NOMO-1 treated with dmso at 0.1 percent for 144 hours (cell line): Measurements from ENCODE around the gene ERLEC1.
"Not testable (repeated sequence)": the region's sequence is repeated elsewhere in the genome, so short reads cannot be mapped to it uniquely, and the experiment has no call there.

ENCODE experiments used
- DNase-seq: peaks from one replicate; lab custom pipeline; 2025; ENCODE audit not compliant: unreplicated experiment; lab: John Stamatoyannopoulos, UW

The ERLEC1 gene

DNA sequence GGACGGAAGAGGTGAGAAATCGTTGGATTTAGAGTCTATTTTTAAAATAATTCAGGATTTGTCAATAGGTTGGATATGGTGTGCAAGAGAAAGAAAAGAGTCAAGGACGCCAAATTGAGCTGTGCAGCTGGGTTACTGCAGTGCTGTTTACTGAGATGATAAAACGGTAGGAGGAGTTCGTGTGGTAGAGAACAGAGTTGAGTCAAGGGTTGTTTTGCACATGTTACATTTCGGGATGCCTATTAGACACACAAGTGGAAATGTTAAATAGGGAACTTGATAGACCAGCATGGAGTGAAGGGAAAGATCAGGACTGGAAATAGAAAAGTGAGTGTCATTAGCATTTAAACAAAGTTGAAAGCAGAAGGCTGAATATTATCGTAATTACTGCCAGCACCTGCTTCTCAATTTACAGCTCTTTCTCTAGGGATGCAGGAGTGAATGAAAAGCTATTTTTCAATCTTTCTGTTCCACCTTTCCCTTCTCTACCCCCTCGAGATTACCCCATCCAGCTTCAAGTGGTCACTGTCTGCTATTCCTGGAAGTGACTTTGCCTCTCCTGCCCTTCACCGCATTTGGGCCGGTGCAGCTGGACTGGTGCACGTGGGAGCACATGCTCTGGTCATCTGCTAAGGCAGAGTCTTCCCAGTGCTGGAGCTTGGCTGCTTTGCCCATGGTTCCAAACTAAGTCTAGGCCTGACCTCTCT is 42.6 kb downstream of the ERLEC1 start:
- DNase-seq: no peak

DNA sequence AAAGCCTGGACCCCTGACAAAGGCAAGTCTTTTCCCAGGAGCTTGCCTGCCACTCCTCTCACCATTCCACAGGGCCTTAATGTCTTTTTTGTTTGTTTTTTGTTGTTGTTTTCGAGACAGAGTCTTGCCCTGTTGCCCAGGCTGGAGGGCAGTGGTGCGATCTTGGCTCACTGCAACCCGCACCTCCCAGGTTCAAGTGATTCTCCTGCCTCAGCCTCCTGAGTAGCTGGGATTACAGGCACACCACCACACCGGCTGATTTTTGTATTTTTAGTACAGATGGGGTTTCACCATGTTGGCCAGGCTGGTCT is 43.1 kb downstream of the ERLEC1 start:
- not testable (repeated sequence) for DNase-seq

DNA sequence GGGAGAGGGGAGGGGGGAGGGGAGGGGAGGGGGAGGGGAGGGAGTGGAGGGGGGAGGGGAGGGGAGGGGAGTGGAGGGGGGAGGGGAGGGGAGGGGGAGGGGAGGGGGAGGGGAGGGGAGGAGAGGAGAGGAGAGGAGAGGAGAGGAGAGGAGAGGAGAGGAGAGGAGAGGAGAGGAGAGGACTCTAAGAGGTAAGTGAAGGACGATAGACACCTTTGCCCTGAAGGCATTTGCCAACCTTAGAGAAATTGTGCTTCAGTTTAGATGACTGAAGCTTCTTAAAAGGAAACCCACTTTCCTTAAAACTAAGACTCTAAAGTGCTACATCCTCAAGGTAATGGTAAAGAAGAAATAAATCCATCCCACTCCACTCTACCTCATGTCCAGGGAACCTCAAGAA is 53.7 kb downstream of the ERLEC1 start:
- DNase-seq: no peak

DNA sequence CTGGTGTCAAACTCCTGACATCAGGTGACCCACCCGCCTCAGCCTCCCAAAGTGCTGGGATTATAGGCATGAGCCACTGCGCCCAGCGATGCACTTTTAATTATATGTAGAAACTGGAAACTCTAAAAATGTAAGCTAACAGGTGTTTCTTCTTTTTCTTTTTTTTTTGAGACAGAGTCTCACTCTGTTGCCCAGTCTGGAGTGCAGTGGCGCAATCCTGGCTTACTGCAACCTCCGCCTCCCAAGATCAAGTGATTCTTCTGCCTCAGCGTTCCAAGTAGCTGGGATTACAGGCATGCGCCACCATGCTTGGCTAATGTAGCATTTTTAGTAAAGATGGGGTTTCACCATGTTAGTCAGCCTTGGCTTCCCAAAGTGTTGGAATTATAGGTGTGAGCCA is 54.8 kb downstream of the ERLEC1 start:
- not testable (repeated sequence) for DNase-seq

DNA sequence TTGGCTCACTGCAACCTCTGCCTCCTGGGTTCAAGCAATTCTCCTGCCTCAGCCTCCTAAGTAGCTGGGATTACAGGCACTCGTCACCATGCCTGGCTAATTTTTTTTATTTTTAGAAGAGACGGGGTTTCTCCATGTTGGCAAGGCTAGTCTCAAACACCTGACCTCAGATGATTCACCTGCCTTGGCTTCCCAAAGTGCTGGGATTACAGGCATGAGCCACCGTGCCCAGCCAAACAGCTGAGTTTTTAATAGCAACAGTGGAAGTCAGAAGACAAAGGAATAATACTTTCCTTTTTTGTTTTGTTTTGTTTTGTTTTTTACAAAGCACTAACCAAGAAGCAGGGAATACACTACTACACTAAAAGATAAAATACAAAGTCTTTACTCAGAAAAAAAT is 56.0 kb downstream of the ERLEC1 start:
- no peak for DNase-seq

DNA sequence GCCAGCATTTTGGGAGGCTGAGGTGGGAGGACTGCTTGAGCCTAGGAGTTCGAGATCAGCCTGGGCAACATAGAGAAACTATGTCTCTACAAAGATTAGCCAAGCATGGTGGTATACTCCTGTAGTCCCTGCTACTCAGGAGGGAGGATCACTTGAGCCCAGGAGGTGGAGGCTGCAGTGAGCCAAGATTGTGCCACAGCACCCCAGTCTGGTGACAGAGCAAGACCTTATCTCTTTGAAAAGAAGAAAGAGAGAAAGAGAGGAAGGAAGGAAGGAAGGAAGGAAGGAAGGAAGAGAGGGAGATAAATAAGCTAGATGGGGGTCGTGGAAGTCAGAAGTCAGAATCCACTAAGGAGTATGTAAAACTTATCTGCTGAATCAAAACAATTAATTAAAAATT is 56.8 kb downstream of the ERLEC1 start:
- no peak for DNase-seq

DNA sequence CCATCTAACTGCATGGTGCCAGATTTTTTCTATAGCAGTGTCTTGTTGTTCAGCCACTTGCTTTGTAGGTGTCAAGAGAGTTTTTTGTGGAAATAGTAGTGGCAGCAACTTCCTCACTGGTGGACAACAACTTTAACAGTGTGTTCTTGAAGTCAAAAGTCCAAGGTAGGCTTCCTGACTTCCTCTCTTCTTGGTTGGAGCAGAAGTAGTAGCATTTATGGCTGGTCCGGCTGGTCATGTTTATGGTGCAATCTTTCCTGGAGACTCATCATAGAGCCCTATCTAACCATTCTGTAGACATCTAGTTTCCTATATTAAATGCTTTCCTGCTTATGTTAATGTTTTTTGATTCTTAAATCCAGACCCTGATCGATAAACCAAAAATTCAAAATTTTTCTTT is 61.2 kb downstream of the ERLEC1 start:
- DNase-seq: peak; percentile 12

DNA sequence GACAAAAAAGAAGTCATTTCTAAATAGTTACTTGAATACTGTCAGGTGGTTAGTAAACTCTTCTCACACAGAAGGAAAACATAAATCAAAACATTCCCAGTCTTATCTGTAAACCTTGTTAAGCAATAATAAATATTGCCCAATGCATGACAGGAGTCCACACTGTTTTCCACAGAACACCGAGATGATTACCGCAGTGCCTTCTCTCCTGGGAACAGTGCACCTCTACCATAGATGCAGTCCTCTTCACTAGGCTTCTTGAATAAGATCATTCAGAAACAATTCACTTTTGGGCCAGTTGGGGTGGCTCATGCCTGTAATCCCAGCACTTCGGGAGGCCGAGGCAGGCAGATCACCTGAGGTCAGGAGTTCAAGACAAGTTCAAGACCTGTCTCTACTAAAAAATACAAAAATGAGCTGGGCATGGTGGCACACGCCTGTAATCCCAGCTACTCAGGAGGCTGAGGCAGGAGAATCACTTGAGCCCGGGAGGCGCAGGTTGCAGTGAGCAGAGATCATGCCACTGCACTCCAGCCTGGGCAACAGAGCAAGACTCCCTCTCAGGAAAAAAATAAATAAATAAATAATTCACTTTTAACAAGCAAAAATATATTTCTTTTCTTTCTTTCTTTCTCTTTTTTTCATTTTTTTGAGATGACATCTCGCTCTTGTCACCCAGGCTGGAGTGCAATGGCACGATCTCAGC is 64.4 kb downstream of the ERLEC1 start:
- not testable (repeated sequence) for DNase-seq

DNA sequence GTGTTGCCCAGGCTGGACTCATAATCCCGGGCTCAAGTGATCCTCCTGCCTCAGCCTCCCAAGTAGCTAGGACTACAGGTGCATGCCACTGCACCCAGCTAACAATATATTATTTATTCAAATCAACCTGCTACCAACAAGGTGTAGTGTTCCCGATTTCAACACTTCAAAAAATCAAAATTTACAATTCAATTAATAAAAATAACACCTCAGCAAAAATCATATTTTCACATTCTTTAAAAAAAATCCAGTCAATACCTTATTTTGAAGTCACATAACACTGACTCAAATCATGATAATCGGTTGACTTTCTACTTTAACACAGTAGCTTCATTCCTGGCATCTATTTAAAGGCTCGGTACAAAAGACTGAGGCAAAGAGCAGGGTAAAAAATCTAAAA is 65.7 kb downstream of the ERLEC1 start:
- no peak for DNase-seq

DNA sequence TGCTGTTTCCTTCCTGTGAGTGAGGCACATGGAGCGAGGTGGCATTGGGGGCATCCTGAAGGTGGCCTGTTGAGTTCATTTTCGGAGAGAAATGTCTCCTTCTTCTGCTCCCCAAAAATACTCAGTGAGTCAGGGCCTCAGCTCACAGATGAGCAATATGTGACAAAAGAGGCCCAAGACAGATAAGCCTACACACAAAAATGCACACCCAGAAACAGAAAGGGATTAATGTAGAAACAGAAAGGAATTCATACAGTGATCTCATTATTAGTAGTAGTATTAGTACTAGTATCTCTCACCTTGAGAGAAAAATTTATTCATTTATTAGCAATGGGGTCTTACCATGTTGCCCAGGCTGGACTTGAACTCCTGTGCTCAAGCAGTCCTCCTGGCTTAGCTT is 67.8 kb downstream of the ERLEC1 start:
- no peak for DNase-seq

DNA sequence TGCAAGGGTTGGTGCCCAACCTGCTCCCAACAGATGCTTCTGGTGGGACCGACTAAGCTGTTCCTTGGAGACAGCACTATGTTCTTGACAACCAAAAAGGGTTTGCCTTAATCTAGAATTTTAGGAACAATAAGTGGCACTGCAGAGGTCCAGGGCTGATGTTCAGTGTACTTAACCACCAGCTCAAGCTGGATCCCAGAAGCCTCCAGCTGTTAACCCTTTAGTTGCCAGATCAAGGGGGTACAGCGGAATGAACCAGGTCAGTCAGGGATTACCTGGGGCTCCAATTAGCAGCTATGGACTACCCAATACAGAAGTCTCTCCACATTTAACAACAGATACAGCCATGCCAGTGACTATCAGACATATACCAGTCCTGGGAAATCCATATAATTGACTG is 69.4 kb downstream of the ERLEC1 start:
- DNase-seq: no peak

DNA sequence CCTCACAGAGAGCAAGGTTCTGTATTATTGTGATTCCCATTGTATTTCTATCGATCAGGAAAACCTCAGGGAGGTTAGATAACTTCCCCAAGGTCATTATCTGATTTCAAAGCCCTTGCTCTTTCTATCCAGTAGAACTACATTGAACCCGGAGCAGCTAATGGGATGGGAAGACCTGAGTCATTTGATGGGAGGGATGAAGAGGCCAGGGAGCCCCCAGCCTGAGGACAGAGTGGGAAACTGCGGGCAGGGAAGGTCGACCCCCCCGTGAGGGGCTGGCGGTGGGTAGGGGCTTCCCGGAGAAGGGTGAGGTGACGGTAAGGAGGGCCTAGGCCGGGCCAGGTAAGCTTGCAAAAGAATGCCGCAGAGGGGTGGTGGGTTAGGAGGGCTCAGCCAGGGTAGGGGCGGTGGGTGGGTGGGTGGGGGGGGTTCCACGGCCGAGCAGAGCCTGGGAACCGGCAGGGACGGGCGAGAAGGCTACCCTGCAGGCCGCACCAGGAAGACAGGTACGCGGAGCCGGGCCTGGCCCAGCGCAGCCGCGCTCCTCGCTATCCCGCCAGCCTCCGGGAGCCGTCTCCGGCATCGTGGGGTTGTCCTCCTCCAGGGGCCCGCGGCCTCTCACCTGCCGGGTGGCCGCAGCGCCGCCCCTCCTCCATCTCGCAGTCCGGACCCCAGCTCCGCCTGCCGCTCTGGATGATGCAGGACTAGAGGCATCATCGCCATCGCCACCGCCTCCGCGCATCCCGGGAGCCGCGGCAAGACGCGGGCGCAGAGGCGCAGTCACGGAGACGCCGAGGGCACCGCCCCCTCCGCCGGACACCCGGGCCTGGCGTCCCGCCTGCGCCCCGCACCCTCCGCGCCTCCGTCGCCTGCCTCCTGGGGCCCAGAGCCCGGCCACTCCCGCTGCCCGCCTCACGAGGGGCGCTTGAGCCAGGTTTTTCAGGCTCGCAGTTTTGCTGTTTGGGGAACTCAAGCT is 72.7 kb downstream of the ERLEC1 start, which contains the start of gene GPR75:
Gene GPR75, minus strand, starts transcription at position 762 of the 976 bp plus-strand sequence. CDS start 5,211 bp downstream, outside the sequence.
- no peak for DNase-seq

DNA sequence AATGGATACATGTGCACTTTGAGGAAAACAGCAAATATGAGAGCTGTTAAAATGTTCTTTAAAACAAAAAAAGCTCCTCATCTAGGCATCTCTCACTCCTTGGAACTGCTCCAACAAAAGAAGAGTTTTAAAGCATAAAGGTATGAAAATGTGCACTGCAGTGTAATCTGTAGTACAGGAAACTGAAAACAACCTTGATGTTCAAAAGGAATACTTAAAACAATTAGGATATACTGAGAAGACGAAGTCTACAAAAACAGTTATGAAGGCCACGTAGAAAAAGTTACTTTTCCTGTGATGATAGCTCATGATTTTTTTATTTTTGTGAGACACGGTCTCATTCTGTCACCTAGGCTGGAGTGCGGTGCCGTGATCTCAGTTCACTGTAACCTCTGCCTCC is 75.0 kb downstream of the ERLEC1 start:
- no peak for DNase-seq

DNA sequence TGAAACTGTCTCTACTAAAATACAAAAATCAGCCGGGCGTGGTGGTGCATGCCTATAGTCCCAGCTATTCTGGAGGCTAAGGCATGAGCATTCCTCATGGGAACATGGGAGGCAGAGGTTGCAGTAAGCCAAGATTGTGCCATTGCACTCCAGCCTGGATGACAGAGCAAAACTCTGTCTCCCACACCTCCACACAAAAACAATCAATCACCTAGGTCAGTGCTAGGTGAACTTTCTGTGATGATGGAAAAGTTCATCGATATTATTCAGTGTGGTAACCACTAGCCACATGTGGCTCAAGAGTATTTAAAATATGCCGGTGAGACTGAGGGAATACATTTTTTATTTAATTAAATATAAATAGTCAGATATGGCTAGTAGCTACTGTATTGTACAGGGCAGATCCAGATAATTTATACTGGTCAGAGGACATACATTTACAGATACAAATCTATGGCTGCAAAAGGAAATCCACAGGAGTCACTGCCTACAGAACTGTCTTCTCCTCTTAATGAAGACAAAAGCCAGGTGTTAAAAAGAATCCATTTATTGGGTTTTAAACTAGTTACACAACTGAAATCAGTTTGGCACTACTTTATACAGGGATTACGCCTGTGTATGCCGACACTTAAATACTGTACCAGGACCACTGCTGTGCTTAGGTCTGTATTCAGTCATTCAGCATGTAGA is 76.8 kb downstream of the ERLEC1 start:
- DNase-seq: no peak

DNA sequence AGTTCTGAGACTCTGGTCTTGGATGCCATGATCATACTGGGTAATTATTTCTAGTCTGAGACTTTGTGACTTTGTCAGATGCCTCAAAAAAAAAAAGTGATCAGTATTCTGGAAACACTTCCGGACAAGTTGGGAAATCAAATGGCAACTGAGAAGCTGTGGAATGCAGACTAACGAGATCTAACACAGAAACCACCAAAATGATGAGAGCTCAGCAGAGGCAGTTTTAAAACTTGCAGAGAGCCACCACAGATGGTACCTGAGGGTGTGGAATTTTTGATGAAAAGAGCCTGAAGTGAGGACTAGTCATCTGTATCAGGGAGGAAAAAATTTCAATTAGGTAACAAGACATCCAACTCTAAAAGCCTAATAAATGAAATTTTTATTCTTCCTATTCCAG is 78.4 kb downstream of the ERLEC1 start:
- no peak for DNase-seq

DNA sequence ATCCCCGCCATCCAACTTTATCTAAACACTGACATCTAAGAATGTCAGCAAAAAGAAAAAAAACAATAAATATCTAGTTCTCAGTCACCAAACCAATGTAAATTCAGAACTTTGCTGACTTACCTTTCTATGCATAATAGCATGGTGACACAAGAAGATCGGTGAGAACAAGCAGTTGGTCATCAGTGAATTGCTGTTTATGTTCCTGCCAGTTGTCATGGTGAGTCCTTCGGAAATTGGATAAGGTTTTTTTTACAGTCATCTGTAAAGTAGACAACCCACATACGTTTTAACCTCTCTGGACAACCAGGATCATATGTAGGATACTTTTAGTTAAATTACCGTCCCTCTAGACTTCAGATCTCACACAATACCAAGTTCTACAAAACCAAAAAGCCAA is 79.1 kb downstream of the ERLEC1 start:
- no peak for DNase-seq

DNA sequence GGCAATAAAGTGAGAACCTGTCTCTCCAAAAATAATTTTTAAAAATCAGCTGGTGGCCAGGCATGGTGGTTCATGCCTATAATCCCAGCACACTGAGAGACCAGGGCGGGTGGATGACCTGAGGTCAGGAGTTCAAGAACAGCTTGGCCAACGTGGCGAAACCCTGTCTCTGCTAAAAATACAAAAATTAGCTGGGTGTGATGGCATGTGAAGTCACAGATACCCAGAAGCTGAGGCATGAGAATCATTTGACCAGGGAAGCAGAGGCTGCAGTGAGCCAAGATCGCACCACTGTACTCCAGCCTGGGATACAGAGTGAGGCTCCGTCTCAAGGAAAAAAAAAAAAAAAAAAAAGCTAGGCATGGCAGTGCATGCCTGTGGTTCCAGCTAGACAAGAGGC is 80.3 kb downstream of the ERLEC1 start:
- no peak for DNase-seq

DNA sequence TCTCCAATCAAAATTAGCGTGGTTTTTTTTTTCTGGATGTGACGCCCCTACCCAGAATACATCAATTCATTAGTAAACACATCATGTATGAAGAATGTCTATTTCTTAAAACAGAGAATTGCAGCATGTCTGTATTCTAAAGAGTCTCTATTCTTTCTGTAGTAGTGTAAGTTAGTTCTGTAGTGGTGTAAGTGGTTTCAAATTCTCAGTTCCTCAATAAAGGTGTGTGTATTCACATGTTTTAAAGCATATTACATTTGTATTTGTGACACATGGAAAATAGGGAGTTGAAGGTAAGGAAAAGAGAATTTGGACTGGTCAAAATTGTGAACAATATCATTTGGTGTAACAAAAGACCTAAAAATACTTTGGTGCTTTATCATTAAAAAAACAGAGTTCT is 80.9 kb downstream of the ERLEC1 start:
- DNase-seq: no peak
